ENCODE measurements around the gene PATJ. TPM values are rescaled to one million over a fixed set of nuclear protein-coding genes. Genes with fewer than 3 reads are reported as not detected.
"Not testable (repeated sequence)": the region's sequence is repeated elsewhere in the genome, so short reads cannot be mapped to it uniquely, and the experiment has no call there.

PATJ gene
- total RNA-seq, 8 experiments from 2014 or later, result 2.7 to 173 (median 22.4) TPM

DNA sequence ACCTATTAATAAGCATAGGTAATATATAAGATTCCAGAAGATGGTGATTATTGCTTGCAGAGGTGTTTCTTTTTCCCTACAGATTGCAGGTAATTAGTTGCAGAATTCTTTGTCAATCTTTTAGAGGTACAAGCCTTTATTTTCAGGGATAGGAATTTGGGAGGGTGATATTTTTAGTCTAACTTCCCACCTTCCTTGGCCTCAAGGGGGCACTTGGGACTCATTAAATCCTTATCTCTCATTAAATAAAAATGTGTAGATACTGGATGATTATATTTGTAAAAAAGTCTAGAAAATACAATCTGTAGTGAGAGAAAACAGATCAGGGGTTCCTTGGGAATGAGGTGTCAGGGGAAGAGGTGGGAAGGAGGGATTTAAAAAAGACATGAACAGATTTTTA, 179.2 kb downstream of the PATJ start:
- in situ Hi-C loops (cut with MboI; ENCODE audit: low pct_unique_long_range_greater_than_20kb in 2 of 9, low sequenced_read_pairs in 9 of 9, unreplicated experiment in 9 of 9), result loop anchor here in 1 of 9 experiments (25.0 kb wide), 1 partner anchor 141 kb away; no protein-coding TSS in a partner anchor
- no peak overlapping the region for H3K27ac ChIP-seq
- no peak for ATAC-seq (replicated peaks in 6 of 8)
- no peaks in the 10 kb centered on the region for H3K4me1 ChIP-seq (replicated peaks in 1 of 2)
- H3K4me3 ChIP-seq, result no peak overlapping the region

DNA sequence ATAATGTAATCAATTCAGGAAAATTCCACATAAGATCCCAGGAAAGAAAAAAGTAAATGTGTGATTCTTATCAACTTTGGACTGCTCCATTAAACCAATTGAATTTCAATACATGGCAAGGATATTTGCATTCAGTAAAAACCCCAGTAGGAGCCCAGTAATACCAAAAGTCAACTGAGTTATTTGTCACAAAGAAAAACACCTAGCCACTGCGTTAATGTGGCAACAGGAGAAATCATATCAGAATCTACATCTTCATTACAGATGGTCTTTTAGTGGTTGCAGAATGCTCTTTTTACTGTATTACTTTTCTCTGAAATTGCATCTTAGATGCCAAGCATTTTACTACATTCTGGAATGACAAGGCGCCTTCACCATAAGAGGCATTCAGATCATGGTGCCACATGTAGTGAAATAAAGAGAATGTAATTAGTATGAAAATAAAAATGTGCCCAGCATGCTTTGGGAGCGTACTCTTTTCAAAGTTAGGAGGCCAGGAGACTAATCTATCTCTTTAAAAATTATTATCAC, 180.7 kb downstream of the PATJ start:
- Histone ChIP-seq H3K27ac (no peak overlapping the region), H3K4me3 (no peak overlapping the region), H3K4me1 (replicated peaks in 1 of 2) (no peaks in the 10 kb centered on the region)
- WGBS, 10 experiments, result 58 to 97% (median 90%) methylated on average over 1 to 3 of the region's 3 CpGs
- ATAC-seq (replicated peaks in 6 of 8), result no peak
- in situ Hi-C loops (cut with MboI; ENCODE audit: low pct_unique_long_range_greater_than_20kb in 2 of 9, low sequenced_read_pairs in 9 of 9, unreplicated experiment in 9 of 9), result loop anchor here in 1 of 9 experiments (25.0 kb wide), 1 partner anchor 139 kb away; no protein-coding TSS in a partner anchor

DNA sequence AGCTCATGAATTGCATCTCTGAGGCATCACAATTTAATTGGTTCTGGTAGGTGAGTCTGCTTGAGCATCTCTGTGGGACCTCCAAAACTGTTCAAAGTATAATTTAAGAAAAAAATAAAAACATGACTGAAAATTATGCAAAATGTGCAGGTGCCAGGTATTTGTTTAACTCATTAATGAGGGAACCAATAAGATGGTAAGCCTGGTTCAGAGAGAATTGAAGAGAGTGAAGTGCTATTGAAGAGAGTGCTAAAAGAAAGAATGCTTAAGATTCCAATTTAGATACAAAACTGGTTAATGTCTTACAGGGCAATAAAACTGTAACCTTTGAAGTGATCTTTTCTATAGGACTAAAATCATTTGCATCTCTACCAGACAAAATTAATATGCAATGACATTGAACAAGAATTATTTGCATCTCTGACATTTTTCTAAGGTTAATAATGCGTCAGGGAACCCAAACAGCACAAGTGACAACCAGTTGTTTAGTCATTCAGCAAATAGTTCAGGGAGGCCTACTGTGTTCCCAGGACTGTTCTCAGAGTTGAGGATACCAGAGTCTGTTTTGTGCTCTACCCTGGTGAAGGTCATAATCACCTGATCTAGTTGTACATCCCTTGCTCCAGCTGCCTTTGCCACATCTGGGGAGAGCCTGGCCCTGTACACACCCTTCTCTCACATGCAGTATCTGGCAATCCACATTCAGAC, 183.5 kb downstream of the PATJ start:
- peaks cover 0 to 2% of the 10 kb centered on the region in 2 donors for H3K4me1 ChIP-seq (replicated peaks in 1 of 2)
- WGBS, 10 experiments, result 57 to 100% (median 80%) methylated on average over 1 of the region's 1 CpG; no CpG with 5 or more reads in 3 of the 10 experiments
- peak in 2 of 8 experiments; percentile 32 to 51 for ATAC-seq (replicated peaks in 6 of 8)
- in situ Hi-C loops (cut with MboI; ENCODE audit: low pct_unique_long_range_greater_than_20kb in 2 of 9, low sequenced_read_pairs in 9 of 9, unreplicated experiment in 9 of 9), result no loop called here
- no peak overlapping the region for H3K4me3 ChIP-seq
- H3K27ac ChIP-seq, result no peak overlapping the region

DNA sequence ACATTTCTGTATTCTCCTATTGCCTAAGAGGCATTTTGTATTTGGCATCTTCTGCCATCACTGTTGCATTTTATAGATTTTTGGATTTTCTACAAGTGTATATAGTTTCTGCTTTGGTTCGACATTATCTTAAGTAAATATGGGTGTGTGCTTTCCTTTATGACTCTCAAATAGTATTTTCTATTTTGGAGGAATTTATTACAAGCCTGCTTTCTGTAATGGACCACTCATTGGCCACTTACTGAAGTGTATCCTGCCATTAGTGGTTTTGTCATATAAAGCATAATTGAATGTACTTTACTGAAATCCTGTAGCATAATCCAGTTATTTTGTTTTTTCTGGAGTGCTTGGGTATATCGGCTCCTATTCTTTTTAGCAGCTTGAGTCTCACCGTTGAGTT, 184.3 kb downstream of the PATJ start:
- no peak overlapping the region for H3K4me3 ChIP-seq
- 38 to 100% (median 89%) methylated on average over 1 to 3 of the region's 3 CpGs for WGBS, 10 experiments
- H3K27ac ChIP-seq, result no peak overlapping the region
- in situ Hi-C loops (cut with MboI; ENCODE audit: low pct_unique_long_range_greater_than_20kb in 2 of 9, low sequenced_read_pairs in 9 of 9, unreplicated experiment in 9 of 9), result no loop called here
- peak in 1 of 8 experiments; percentile 45 for ATAC-seq (replicated peaks in 6 of 8)
- peaks cover 0 to 2% of the 10 kb centered on the region in 2 donors for H3K4me1 ChIP-seq (replicated peaks in 1 of 2)

DNA sequence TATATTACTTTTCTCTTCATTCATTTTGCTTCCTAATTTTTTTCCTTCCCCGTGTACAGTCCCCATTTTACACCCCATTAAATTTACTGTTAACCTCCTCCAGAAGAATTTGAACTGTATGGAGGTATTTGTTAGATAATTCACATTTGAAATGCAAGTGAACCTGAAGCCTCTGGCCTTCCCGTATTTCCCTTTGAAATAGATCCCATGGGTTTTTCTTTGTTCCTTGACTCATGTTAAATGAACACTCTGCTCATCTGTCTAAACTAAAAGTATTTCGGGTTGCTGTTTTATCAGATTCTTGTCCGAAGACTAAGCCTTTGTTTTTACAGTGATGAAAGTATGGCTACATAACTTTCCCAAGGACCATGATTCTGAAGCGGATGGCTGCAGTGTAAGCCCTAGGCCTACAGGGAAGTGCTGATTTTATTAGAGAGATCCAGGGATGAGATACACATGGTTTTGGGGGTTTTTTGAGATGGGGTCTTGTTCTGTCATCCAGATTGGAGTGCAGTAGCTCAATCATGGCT, 187.9 kb downstream of the PATJ start:
- 44 to 100% (median 71%) methylated on average over 2 to 5 of the region's 5 CpGs for WGBS, 10 experiments
- no peak overlapping the region for H3K27ac ChIP-seq
- in situ Hi-C loops (cut with MboI; ENCODE audit: low pct_unique_long_range_greater_than_20kb in 2 of 9, low sequenced_read_pairs in 9 of 9, unreplicated experiment in 9 of 9), result no loop called here
- ATAC-seq (replicated peaks in 6 of 8), result no peak
- H3K4me1 ChIP-seq (replicated peaks in 1 of 2), result peaks cover 0 to 2% of the 10 kb centered on the region in 2 donors
- H3K4me3 ChIP-seq, result no peak overlapping the region

DNA sequence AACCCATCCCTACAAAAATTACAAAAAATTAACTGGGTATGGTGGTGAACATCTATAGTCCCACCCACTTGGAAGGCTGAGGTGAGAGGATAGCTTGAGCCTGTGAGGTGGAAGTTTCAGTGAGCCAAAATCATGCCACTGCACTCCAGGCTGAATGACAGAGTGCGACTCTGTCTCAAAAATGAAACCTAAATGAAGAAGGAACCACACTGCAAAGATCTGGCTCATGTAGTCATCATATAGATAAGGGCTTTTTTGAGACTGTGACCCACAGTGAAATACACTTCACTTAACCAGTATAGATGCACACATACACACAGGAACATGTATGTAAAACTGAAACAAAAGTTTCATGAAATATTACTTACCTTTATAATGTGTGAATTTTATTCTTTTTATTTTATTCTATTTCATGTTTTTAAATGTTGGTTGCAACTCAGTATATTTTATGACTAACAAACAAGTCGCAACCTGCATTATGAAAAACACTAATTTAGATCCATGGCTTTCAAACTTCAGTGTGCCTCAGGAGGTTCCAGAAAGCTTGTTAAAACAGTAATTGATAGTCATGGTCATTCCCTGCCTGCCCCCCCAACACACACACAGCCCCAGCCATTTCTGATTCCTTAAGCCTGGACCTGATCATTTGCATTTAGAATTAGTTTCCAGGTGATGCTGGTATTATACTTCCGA, 189.5 kb downstream of the PATJ start:
- Histone ChIP-seq H3K4me1 (replicated peaks in 1 of 2) (peaks cover 0 to 2% of the 10 kb centered on the region in 2 donors), H3K27ac (no peak overlapping the region), H3K4me3 (no peak overlapping the region)
- in situ Hi-C loops (cut with MboI; ENCODE audit: low pct_unique_long_range_greater_than_20kb in 2 of 9, low sequenced_read_pairs in 9 of 9, unreplicated experiment in 9 of 9), result no loop called here
- 66 to 100% (median 96%) methylated on average over 1 to 3 of the region's 3 CpGs; no CpG with 5 or more reads in 1 of the 10 experiments for WGBS, 10 experiments
- ATAC-seq (replicated peaks in 6 of 8), result no peak

DNA sequence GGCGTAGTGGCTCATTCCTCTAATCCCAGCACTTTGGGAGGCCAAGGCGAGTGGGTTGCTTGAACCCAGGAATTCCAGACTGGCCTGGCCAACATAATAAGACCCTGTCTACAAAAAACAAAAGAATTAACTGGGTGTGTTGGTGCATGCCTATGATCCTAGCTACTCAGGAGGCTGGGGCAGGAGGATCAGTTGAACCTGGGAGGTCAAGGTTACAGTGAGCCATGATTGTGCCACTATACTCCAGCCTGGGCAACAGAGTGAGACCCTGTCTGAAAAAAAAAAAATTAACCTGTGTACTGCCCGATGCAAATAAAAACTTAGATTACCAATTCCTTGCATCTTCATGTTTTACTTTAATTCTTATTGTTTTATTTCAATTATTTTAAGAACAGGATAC, 193.2 kb downstream of the PATJ start:
- no peaks in the 10 kb centered on the region for H3K4me1 ChIP-seq (replicated peaks in 1 of 2)
- no peak overlapping the region for H3K27ac ChIP-seq
- 38 to 100% (median 94%) methylated on average over 1 to 3 of the region's 3 CpGs; no CpG with 5 or more reads in 1 of the 10 experiments for WGBS, 10 experiments
- H3K4me3 ChIP-seq, result no peak overlapping the region
- in situ Hi-C loops (cut with MboI; ENCODE audit: low pct_unique_long_range_greater_than_20kb in 2 of 9, low sequenced_read_pairs in 9 of 9, unreplicated experiment in 9 of 9), result no loop called here
- no peak for ATAC-seq (replicated peaks in 6 of 8)

DNA sequence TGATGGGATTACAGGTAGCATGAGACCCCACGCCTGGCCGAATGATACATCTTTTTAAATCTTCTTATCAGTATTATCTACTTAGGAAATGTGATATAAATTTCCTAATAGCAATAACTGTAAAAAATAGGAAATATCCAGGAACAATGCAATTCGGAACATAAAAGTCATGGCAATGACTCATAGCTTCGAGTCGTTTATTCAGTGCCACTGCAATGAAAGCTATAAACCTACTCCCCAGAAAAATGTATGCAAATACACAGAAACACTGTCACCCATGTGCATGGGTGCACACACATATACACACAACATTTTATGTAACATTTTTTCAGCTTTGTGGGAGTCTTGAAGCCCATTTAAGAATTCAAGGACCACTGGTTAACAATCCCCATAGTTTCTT, 194.6 kb downstream of the PATJ start:
- Histone ChIP-seq H3K4me3 (no peak overlapping the region), H3K27ac (no peak overlapping the region), H3K4me1 (replicated peaks in 1 of 2) (no peaks in the 10 kb centered on the region)
- 24 to 100% (median 92%) methylated on average over 1 to 5 of the region's 5 CpGs; no CpG with 5 or more reads in 2 of the 10 experiments for WGBS, 10 experiments
- in situ Hi-C loops (cut with MboI; ENCODE audit: low pct_unique_long_range_greater_than_20kb in 2 of 9, low sequenced_read_pairs in 9 of 9, unreplicated experiment in 9 of 9), result no loop called here
- no peak for ATAC-seq (replicated peaks in 6 of 8)

DNA sequence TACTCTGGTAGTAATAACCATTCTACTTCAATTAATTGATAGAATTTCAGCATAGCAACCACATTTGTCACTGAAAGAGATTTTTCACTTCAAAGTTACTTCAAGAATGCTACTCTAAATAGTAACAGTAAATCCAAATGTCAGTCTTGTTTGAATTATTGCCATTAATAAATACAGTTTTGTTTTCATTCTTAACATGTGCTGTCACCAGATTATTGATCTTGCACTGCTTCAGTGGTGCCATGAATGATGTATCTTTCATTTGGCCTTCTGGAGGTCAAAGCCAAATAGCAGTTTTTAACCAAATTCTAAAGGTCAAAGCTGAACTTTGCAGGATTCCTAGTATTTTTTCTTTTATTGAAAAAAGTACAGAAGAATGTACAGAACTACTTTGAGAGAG, 199.5 kb downstream of the PATJ start:
- H3K27ac ChIP-seq, result no peak overlapping the region
- no peaks in the 10 kb centered on the region for H3K4me1 ChIP-seq (replicated peaks in 1 of 2)
- no peak for ATAC-seq (replicated peaks in 6 of 8)
- H3K4me3 ChIP-seq, result no peak overlapping the region
- in situ Hi-C loops (cut with MboI; ENCODE audit: low pct_unique_long_range_greater_than_20kb in 2 of 9, low sequenced_read_pairs in 9 of 9, unreplicated experiment in 9 of 9), result no loop called here

DNA sequence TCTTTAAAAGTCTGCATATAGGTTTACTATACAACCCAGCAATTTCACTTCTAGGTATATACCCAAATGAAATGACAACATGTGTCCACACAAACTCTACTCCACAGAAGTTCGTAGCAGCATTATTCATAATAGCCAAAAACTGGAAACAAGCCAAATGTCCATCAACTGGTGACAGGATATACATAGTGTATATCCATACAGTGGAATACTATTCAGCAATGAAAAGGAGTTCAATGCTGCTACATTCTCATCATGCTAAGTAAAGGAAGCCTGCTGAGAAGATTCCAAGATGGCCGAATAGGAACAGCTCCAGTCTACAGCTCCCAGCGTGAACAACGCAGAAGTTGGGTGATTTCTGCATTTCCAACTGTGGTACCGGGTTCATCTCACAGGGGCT, 200.6 kb downstream of the PATJ start:
- Histone ChIP-seq H3K27ac (no peak overlapping the region), H3K4me1 (replicated peaks in 1 of 2) (no peaks in the 10 kb centered on the region), H3K4me3 (no peak overlapping the region)
- WGBS, 10 experiments, result 80 to 100% (median 97%) methylated on average over 1 to 5 of the region's 5 CpGs; no CpG with 5 or more reads in 1 of the 10 experiments
- in situ Hi-C loops (cut with MboI; ENCODE audit: low pct_unique_long_range_greater_than_20kb in 2 of 9, low sequenced_read_pairs in 9 of 9, unreplicated experiment in 9 of 9), result no loop called here
- no peak for ATAC-seq (replicated peaks in 6 of 8)

DNA sequence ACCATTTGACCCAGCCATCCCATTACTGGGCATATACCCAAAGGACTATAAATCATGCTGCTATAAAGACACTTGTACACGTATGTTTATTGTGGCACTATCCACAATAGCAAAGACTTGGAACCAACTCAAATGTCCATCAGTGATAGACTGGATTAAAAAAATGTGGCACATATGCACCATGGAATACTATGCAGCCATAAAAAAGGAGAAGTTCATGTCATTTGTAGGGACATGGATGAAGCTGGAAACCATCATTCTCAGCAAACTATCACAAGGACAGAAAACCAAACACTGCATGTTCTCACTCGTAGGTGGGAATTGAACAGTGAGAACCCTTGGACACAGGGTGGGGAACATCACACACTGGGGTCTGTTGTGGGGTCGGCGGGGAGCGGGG, 206.4 kb downstream of the PATJ start:
- ATAC-seq (replicated peaks in 6 of 8); H3K4me3 ChIP-seq; in situ Hi-C loops (cut with MboI; ENCODE audit: low pct_unique_long_range_greater_than_20kb in 2 of 9, low sequenced_read_pairs in 9 of 9, unreplicated experiment in 9 of 9); H3K27ac ChIP-seq: not testable (repeated sequence)
- H3K4me1 ChIP-seq (replicated peaks in 1 of 2), result peaks cover 18 to 25% of the 10 kb centered on the region in 2 donors
- 33 to 83% (median 71%) methylated on average over 1 to 4 of the region's 5 CpGs; no CpG with 5 or more reads in 6 of the 10 experiments for WGBS, 10 experiments

DNA sequence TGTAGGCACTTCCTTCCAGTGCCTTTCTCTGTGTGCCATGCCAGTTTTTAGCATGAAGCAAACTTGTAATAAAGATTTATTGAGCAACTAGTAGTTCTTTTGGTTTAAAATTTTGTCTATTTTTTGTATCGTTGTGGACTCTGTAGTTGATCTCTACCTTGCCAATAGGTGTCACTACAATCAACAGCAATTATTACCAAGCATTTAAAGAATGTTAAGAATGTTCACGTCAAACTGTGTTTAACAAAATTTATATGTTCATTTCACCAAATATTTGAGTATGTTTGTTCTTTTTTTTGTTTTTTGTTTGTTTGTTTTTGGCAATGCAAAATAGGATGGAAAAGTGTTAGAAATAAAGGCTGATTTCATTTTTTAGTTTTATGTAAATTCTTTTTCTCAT, 208.1 kb downstream of the PATJ start:
- peak in 2 of 8 experiments; percentile 30 to 39 for ATAC-seq (replicated peaks in 6 of 8)
- 32 to 89% (median 68%) methylated on average over 1 to 2 of the region's 2 CpGs for WGBS, 10 experiments
- H3K4me1 ChIP-seq (replicated peaks in 1 of 2), result peaks cover 20 to 31% of the 10 kb centered on the region in 2 donors
- no peak overlapping the region for H3K4me3 ChIP-seq
- in situ Hi-C loops (cut with MboI; ENCODE audit: low pct_unique_long_range_greater_than_20kb in 2 of 9, low sequenced_read_pairs in 9 of 9, unreplicated experiment in 9 of 9), result no loop called here
- no peak overlapping the region for H3K27ac ChIP-seq

Measured in motor neuron (in vitro differentiated cells).